Testis (tissue), 3 donors: Measurements from ENCODE around the gene TIGIT. TPM values are rescaled to one million over a fixed set of nuclear protein-coding genes. Genes with fewer than 3 reads are reported as not detected.
"Not testable (repeated sequence)": the region's sequence is repeated elsewhere in the genome, so short reads cannot be mapped to it uniquely, and the experiment has no call there.

Experiments
- DNase-seq: peaks from one replicate; pipeline ENCODE4 v3.0.0-alpha.2; 2019
- H3K27ac ChIP-seq, 2 donors: fragments of 200-600 bp; sonication (generic); one replicate each; pipeline ENCODE4 v1.5.1; 2019
- H3K27me3 ChIP-seq: fragments of 200-600 bp; sonication (generic); one replicate; pipeline ENCODE4 v1.5.1; 2019
- H3K36me3 ChIP-seq: fragments of 200-600 bp; sonication (generic); one replicate; pipeline ENCODE4 v1.5.1; 2017; ENCODE audit warnings: low read depth; ENCODE audit errors: missing control alignments
- H3K4me1 ChIP-seq: fragments of 200-600 bp; sonication (generic); one replicate; pipeline ENCODE4 v1.5.1; 2019
- H3K4me3 ChIP-seq, 2 donors: fragments of 200-600 bp; sonication (generic); one replicate each; pipeline ENCODE4 v1.5.1; 2017 to 2019
- H3K9me3 ChIP-seq: fragments of 200-600 bp; sonication (generic); one replicate; pipeline ENCODE4 v1.5.1; 2017
- CTCF ChIP-seq, 3 experiments: fragments of 450-650 bp in 2 of 3; fragments of 200-600 bp in 1 of 3; sonication (generic) in 1 of 3; IDR thresholded peaks; one replicate each; pipeline ENCODE4 v1.5.1; 2016 to 2019; ENCODE audit warnings: antibody characterized with exemption in 3 of 3, mild to moderate bottlenecking in 2 of 3, moderate library complexity in 1 of 3
- POLR2A ChIP-seq: fragments of 450-650 bp; IDR thresholded peaks from one replicate; pipeline ENCODE4 v1.6.1; 2017; ENCODE audit warnings: antibody characterized with exemption, mild to moderate bottlenecking, moderate library complexity
- WGBS, 2 donors: methylation state at CpG; one replicate each; pipeline ENCODE4 v1.1.5; 2018; 5-methylcytosine and 5-hydroxymethylcytosine counted together
- intact Hi-C: fragments of 100-400 bp; cut with DNase I; formaldehyde crosslinking; loops from one replicate; pipeline ENCODE4 v1.15.1; 2023; ENCODE audit warnings: low total_unique reads
- polyA plus RNA-seq: library from polyadenylated mRNA; stranded (reverse); fragments of 350-450 nt; fragmentation: Illumina TruSeq; extraction: RNeasy Lipid Tissue Mini Kit (QIAGEN cat#74804); gene quantifications from one replicate; pipeline ENCODE4 v1.2.3, GENCODE V29; 2014; ENCODE audit warnings: low read depth, low replicate concordance; ENCODE audit not compliant: insufficient read depth
- total RNA-seq, 2 donors: library from RNA; depleted of rRNA; stranded (reverse); fragments of >200 nt; gene quantifications; one replicate each; pipeline ENCODE4 v1.2.3, GENCODE V29; 2016

Gene TIGIT
- total and polyA plus RNA-seq, 3 donors from 2014 or later, result 0.50 to 1.4 (median 1.2) TPM

GRCh38 chr3:114270019-114270418 is 23.8 kb upstream of the TIGIT start:
- no peaks in the 10 kb centered on the region for H3K9me3 ChIP-seq
- intact Hi-C loops, result no loop called here
- H3K36me3 ChIP-seq, result no peaks in the 10 kb centered on the region
- TF ChIP-seq POLR2A, result no peak
- no peaks in the 10 kb centered on the region for H3K4me1 ChIP-seq
- WGBS, 2 donors, result 93 to 97% methylated on average over 2 of the region's 2 CpGs
- no peaks in the 10 kb centered on the region for H3K27me3 ChIP-seq
- H3K4me3 ChIP-seq, result no peak overlapping the region
- H3K27ac ChIP-seq, result no peak overlapping the region
- DNase-seq, result no peak

GRCh38 chr3:114272271-114272670 is 21.6 kb upstream of the TIGIT start:
- Histone ChIP-seq H3K36me3 (no peaks in the 10 kb centered on the region), H3K9me3 (no peaks in the 10 kb centered on the region), H3K27ac (no peak overlapping the region), H3K4me3 (no peak overlapping the region), H3K27me3 (no peaks in the 10 kb centered on the region), H3K4me1 (no peaks in the 10 kb centered on the region)
- TF ChIP-seq POLR2A (no peak), CTCF (IDR thresholded peaks at IDR 0.05) (no peak)
- no peak for DNase-seq
- WGBS, 2 donors, result 70 to 75% methylated on average over 1 of the region's 1 CpG
- intact Hi-C loops, result no loop called here

GRCh38 chr3:114274929-114275328 is 18.9 kb upstream of the TIGIT start:
- no peak overlapping the region for H3K27ac ChIP-seq
- DNase-seq, result no peak
- no peak for TF ChIP-seq CTCF (IDR thresholded peaks at IDR 0.05)
- TF ChIP-seq POLR2A, result no peak
- no peaks in the 10 kb centered on the region for H3K36me3 ChIP-seq
- H3K9me3 ChIP-seq, result no peaks in the 10 kb centered on the region
- H3K4me3 ChIP-seq, result no peak overlapping the region
- H3K27me3 ChIP-seq, result no peaks in the 10 kb centered on the region
- no peaks in the 10 kb centered on the region for H3K4me1 ChIP-seq
- 89 to 100% methylated on average over 1 of the region's 1 CpG for WGBS, 2 donors
- intact Hi-C loops, result no loop called here

GRCh38 chr3:114276856-114277255 is 17.0 kb upstream of the TIGIT start:
- H3K9me3 ChIP-seq, H3K4me1 ChIP-seq, H3K36me3 ChIP-seq, DNase-seq, H3K4me3 ChIP-seq, H3K27ac ChIP-seq, intact Hi-C loops, H3K27me3 ChIP-seq: not testable (repeated sequence)
- 95 to 96% methylated on average over 6 to 21 of the region's 26 CpGs for WGBS, 2 donors

- intact Hi-C loops, result no loop called here
- no peak overlapping the region for H3K27ac ChIP-seq
- DNase-seq, result no peak
- H3K4me1 ChIP-seq, result no peaks in the 10 kb centered on the region
- H3K4me3 ChIP-seq, result no peak overlapping the region
- H3K27me3 ChIP-seq, result no peaks in the 10 kb centered on the region
- no peaks in the 10 kb centered on the region for H3K9me3 ChIP-seq
- 97% methylated on average over 1 of the region's 1 CpG for WGBS, 2 donors
- no peak for TF ChIP-seq CTCF (IDR thresholded peaks at IDR 0.05)
- TF ChIP-seq POLR2A, result no peak
- H3K36me3 ChIP-seq, result no peaks in the 10 kb centered on the region
Observed at GRCh38 chr3:114284644-114285043, 9.2 kb upstream of the TIGIT start.

GRCh38 chr3:114285648-114286230 is 8.1 kb upstream of the TIGIT start:
- no peaks in the 10 kb centered on the region for H3K27me3 ChIP-seq
- TF ChIP-seq POLR2A, result no peak
- no peak for TF ChIP-seq CTCF (IDR thresholded peaks at IDR 0.05)
- no peaks in the 10 kb centered on the region for H3K4me1 ChIP-seq
- H3K36me3 ChIP-seq, result no peaks in the 10 kb centered on the region
- no peak overlapping the region for H3K27ac ChIP-seq
- intact Hi-C loops, result no loop called here
- H3K4me3 ChIP-seq, result no peak overlapping the region
- H3K9me3 ChIP-seq, result no peaks in the 10 kb centered on the region
- no peak for DNase-seq
- 89 to 94% methylated on average over 3 of the region's 3 CpGs for WGBS, 2 donors
